HG02884 (cell line): ENCODE results near the gene MMEL1.

ENCODE experiments used
- ATAC-seq: cut with Tn5 transposase; IDR thresholded peaks from one replicate; pipeline ENCODE4 v1.9.1; 2021; ENCODE audit warnings: mild to moderate bottlenecking, moderate library complexity; ENCODE audit not compliant: unreplicated experiment

The MMEL1 gene

DNA sequence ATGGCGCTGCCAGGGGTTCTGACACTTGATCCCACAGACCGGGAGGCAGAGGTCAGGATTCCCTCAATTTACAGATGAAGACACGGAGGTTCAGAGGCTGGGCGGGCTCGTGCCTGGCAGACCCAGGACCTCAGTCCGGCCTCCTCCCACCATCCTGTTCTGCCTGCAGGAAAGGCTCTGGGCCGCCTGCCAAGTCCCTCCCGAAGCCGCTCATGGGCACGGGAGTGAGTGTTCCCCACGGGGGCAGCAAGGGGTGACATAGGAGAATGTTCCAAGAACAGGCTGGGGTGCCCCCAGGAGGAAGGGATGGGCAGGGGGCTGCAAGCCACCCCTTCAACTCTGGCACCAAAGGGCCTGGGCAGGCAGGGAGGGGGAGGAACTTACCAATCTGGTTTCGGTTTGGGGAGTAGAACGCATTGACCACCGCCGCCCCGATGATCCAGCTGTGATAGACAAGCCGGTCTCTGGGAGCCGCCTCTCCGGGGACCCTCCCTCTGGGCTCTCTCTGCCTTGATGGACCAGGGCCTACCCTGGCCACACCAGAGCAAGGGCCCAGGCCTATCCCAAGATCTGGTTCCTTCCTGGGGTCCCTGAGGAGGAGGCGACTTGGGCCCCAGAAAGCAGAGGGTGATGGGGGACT is 38.7 kb downstream of the MMEL1 start:
- ATAC-seq = no peak

DNA sequence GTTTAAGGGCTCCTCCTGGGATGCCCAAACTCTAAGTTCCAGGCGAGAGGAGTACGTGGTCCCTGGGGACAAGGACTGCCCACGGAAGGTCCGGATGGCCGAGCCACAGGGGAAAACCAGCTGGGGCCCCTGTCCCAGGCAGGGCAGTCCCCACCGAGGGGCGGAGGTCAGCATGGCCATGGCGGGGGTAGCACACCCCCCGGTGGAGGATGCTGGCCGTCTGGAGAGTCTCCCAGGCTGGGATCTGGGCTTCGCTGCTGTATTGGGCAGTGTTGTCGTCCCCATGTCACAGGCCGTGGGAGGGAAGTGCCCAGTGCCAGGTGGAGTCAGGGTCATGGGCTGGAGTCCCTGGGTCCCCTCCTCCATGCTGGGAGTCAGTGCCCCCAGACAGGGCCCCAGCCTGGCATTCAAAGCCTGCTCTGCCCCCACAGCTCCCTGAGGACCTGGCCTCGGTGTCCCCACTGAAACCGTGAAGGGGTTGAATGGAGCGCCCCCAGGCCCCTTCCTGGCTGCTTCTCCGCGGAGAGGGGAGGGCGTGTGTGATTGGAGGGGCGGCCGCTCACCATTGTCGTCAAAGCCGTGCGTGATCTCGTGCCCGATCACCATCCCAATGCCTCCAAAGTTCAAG is 39.5 kb downstream of the MMEL1 start:
- ATAC-seq = no peak

DNA sequence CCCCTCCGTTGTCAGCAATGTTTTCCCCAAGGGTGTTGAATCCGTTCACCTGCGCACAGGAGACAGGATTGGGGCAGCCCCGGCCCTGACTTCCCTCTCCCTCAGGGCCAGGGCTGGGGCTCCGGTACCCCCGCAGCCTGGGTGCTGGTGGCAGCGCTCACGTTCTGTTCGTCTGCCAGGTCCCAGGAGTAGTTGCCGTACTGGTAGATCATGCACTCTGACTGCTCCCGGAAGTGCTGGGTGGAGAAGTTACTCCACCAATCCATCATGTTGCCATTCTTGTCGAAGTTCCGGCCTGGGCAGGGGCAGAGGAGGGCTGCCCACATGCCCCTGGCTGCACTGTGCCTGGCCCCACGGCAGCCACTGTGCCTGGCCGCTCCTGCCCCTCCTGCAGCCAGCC is 40.1 kb downstream of the MMEL1 start:
- no peak for ATAC-seq

DNA sequence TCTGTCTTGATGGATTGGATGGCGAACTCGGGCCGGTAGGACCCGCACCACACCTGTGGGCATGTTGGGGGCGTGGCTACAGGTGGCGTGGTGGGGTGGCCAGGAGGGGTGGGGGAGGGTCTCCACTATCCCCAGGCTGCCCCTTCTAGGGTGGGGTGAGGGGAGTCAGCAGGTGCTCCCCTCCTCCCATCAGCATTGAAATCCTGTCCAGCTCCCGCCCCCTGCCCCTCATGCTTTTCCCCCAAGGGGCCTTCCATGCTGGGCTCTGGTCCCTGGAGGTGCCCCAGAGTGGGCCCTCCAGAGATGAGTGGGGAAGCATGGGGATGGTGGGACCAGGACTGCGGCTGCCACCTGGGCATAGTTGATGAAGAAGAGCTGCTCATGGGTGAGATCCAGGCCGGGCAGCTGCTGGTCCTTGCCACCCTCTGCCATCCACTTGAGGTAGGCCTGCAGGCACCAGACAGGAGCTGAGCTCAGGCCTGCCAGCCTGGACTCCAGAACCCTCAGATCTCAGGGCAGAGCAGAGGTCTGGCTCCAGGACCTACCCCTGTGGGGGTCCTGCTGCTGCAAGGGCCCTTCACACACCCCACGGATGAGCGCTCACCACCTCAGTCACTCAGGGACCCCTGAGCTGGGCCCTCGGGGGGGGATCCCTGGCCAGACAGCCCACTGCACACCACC is 41.1 kb downstream of the MMEL1 start:
- ATAC-seq = no peak

DNA sequence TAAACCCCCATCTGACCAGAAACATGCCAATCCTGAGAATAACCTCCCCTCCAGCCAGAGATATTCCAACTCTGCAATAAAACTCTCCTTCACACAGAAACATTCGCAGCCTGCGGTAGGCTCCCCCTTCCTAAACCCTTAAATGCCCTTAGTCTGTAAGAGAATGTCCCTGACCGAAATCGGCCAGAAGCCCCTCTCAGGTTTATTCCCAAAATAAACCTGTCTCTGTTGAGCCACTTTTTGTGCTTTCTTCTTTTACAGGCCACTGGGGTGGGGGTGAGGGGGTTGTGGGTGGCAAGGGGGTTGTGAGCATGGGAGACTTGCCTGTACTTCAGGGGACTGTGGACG is 41.6 kb downstream of the MMEL1 start:
- ATAC-seq = no peak

DNA sequence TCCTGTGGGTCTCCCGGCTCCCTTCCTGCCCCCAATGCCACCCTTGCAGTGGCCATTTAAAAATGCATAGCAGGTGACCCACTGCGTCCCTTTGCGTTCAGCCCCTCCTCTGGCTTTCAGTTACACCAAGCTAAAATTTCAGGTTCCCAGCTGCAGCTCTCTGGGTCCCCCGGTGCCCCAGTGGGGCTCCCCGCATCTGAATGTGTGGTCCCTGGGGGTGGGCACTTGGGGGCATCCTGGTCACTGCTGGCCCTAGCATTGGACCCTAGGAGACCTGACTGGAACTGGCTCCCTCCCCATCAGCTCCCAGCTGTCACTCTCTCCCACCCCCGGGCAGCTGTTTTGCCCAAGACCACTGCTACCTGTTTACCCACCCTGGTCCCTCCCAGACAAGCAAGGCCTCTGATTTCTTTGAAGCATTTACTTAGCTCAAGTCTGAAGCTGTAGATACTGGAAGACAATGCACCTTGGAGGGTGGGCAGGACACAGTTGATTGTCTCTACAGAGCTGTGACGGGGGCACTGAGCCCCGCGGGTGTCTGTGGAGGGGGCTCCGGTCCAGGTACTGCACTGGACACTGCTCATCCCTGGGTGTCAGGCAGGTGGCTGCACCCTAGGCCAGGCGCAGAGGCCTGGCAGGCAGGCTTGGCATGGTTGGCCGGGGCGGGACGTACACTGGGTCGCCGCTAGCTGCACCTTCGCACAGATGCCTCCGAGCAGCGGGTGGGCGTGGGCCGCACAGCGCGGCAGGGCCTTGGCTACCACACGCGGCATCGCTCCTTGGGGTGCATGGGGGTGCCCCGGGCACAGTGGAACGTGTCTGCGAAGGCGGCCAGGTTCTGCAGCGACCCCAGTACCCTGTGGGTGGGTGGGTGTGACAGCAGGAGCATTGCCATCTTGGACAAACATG is 42.3 kb downstream of the MMEL1 start:
- no peak for ATAC-seq

DNA sequence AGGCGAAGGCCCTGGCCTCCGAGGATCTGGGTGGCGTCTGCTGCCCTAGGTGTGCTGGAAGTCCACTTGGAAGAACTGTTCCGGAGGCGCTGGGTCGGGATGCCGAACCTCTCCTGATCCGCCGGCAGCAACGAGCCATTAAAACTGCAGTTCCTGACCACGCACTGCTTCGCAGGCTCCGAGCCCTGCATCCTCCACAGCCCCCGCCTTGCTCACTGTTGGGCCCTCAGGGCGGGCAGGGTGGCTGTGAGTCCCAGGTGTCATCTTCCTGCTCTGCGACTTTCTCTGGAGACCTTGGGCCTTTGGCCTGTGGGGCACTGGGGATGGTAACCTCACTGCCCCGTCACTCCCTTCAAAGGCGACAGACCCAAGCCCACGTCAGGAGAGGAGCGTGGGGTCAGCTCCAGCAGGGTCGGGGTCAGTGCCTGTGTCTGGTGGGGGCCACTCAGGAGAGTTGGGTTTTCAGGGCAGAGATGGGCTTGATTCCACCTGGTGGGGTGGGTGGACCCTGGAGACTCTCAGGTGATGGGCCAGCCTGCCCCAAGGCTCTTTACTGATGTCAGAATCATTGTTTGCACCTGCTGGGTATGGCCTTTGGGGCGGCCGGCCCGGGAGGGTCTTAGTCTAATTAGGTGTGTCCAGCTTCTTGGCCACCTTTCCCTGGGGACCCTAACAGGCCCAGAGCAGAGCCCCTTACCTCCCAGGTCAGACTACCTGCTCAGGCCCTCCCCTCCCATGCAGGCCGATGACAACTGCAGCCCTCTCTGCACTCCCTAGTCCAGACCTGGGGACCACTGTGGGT is 43.2 kb downstream of the MMEL1 start:
- no peak for ATAC-seq

DNA sequence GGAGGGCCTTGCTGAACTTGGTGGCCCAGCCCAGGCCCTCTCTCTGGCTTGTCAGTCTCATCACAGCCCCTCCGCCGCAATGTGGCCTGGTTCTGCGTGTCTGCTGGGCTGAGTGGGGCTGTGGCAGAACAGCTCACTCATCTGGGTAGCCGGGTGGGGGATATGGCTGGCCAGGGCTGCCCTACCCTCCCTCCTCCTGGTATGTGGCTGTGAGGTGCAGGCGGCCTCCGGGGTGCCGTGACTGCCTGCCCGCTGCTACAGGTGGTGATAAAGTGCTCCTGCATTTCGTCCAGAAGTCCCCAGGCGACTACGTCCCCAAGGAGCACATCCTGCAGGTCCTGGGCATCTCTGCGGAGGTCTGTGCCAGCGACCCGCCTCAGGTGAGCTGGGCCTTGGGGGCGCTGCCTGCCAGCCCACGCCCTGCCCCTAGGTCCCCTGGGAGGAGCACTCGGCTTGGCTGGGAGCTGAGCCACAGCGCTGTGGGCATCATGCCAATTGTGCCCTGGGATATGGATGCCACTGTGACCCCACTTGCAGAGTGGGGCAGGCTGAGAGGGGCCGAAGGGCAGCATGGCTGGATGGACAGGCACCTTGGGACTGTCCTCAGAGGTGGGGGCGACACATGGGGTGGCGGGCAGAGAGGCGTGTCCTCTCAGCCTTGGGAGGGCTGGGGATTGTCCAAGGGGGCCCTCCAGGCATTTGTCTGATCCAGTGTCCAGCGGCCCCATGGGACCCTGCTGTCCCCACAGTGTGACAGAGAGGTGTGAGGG is 44.0 kb downstream of the MMEL1 start:
- no peak for ATAC-seq

DNA sequence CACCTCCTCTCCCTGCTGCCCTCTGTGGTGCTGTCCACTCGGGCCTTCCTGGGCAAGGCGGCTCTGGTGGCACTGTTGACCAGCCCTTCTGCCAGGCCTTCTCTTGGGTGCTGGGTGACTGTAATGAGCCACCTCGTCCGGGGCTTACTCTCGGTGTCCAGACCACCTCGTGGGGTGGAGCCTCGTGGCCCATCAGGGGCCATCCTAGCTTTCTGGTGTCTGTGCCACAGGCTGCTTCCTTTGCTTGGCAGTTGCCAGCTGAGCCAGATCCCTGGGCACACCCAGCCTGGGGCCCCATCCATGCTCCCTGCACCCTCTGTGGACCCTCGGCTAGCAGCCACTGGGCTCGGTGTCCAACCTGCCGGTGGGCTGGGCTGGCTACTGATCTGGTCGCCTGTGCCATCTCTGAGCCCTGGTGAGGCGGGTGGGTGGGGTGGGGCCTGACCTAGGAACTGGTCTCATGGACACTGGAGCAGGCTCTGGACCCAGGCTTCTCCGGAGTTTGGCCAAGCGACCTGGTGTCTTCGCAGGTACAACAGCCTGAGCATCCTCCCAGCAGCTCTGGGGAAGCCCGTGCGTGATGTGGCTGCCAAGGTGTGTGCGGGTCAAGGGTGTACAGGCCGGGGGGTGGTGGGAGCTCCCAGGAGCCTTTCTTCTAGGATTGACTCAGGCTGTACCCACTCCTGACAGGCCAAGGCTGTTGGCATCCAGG is 44.8 kb downstream of the MMEL1 start:
- no peak for ATAC-seq

DNA sequence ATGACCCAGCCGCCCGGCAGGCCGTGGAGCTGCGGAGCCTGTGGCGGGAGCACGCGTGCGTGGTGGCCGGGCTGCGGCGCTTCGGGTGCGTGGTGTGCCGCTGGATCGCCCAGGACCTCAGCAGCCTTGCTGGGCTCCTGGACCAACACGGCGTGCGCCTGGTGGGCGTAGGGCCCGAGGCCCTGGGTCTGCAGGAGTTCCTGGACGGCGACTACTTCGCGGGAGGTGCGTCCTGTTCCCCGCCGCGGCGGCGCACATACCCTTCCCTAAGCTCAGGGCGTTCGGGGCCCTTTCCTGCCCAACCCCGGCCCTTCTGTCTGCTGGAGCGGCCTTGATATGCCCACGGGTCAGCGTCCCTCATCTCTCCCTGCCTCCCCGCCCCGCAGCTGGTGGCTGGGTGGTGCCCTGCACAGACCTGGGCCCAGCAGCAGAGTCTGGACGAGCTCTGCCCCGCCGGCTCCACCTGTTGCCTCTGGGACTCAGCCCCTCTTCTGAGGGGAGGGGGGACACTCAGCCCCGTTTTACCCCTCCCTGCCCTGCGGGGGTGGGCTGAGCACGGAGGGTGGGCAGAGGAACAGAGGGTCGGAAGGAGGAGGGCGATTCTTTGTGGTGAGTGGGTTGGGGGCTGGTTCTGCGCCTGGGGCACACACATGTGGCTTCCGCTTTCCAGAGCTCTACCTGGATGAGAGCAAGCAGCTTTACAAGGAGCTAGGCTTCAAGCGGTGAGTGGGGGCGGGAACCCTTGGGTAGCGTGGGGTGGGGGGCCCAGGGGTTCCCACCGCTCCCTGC is 45.6 kb downstream of the MMEL1 start:
- ATAC-seq = peak; percentile 2

DNA sequence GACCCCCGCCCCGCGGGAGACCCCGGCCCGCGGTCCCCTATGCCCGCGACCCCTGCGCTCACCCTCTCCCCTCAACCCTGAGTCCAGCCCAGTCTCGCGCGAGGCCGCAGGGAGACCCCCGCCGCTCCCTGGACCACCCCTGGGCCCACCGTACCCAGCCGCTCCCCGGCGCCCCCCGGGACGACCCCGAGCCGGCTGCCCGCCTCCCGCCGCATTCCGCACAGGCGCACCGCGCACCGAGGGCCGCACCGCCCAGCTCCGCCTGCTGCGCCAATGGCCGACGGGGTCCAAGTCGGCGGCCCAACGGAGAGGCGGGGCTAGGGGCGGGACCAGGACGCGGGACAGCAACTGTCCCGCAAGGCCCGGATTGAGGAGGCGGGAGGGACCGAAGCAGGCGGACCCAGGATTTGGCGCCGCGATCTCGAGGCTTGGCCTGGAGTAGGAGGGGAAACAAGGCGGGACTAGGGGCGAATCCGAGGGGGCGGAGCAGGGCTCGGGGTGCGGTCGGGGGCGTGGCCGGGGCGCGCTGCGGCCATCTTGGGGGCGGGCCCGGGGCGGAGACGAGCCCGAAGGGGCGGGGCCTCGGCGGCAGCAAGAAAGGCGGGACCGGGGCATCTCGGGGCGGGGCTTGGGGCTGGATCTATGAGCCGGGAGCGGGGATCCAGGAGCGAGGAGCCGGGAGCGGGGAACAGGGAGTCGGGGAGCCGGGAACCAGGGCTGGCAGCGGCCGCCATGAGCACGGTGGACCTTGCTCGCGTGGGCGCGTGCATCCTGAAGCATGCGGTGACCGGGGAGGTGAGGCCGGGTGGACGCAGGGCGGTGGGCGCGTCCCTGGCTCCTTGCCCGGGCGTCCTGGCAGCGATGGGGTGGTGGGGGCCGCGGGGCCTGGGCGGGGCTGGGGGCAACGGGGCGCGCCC is 46.4 kb downstream of the MMEL1 start, which contains the start of gene PRXL2B:
PRXL2B (plus strand) TSS at position 624 of the 917 bp plus-strand sequence; CDS start at position 733, 109 bp downstream.
- peak; percentile 52 for ATAC-seq

DNA sequence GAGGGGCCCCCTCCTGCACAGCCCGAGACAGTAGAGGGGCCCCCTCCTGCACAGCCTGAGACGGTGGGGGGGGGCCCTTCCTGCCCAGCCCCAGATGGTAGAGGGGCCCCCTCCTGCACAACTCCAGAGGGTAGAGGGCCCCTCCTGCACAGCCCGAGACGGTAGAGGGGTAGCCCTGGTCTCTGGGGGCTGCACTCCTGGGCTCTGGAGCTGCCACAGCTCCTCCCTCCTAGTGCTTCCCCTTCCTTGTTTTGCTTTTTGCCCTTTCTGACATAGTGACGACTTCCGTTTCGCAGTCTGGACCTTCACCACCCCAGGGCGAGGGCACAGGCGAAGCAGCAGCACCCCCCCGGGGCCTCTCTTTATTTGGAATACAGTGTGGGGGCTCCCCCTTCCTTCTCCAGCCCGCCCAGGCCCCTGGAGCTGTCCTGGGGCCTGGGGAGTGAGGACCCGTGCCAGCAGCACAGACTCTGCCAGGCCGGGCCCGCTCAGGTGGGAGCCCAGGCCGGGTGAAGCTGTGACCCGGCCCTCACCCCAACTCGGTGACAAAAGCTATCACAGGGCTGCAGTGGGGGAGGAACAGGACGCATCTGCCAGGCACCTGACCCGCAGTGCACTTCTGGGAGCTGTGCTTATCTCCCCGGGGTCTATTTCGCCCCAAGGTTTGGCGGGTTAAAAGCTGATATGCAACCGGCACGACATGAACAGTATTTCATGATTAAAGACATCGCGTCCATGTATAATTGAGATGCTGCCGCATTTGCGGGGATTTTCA is 47.3 kb downstream of the MMEL1 start:
- ATAC-seq = no peak

DNA sequence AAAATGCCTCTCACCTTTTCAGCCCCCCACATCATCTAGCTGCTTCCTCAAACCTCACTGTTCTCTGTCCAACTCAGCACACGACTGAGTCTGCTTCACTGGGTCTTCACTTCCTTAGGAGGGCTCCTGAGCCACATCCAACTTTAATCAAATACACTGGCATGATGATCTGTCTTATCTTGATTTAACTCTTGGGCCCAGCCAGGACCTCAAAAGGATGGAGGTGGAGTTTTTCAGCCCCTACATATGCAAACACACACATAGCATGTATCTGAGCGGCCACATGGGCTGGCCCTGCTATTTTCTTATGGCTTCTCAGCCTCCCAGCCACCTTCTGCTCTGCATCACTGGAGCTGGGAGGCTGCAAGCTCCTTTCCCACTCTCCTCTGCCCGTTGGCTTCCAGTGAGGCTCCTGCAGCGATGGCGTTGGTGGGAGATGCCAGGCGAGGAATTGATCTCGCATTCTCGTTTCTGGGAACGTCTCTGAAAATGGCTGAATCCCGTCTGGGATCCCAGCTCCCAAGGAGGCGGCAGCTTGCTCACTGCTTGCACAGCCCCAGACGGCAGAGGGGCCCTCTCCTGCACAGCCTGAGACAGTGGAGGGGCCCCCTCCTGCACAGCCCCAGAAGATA is 48.0 kb downstream of the MMEL1 start:
- no peak for ATAC-seq

DNA sequence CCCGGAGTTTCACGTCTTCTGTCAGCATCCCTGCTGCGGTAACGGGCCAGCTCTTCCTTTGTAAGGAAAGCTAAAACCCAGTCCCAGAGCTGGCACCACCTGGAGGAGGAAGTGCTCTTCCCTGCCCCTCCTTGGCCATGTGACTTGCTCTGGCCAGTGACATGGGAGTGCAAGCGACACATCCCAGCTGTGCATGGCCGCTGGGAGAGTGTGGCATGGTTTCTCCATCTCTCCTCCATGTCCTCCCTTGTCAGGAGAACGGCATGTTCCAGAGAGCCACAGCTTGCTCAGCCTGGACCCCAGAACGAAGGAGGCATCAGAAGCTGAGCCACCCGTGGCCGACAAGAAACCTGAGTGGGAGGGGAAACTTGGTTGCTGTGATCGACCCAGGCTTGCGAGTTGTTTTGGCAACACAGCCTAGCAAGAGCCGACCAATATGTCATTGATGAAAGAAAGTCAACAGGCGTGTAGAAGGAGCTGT is 48.9 kb downstream of the MMEL1 start:
- no peak for ATAC-seq

DNA sequence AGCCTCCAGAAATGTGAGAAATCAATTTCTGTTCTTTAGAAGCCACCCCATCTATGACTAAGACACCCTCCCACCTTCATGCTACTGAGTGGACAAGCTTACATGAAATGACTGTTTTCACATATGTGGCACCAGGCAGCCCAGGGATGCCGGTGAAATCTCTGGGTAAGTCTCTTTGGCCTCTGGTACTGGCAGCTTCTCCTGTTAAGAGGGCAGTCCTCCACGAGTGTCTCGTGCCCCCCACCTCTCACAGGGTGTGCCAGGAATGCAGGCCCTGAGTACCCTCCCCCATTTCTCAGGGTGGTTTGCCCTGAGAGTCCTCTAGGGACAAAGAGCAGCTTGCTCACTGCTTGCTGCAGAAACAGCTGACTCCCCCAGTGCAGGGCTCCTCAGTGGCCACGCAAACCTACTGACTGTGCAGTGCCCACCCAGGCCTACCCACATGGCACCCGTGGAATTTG is 49.5 kb downstream of the MMEL1 start:
- ATAC-seq = no peak

DNA sequence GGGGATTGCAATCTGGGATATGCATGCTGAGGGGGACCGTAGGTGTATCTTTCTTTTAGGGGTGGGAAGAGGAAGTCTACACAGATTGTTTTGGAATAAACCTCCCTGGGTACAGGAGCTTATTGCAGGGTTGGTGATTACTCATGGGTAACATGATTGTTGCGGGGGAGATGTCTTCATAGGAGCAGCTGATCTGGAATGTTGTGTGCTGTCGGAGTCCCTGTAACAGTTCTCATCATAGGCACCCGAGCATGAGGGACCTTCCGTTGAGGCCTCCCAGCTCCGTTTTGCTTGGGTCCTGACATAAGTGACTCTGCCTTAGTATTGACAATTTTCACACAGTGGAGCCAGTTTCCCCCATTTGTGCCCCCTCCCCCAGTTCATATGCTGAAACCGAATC is 50.4 kb downstream of the MMEL1 start:
- ATAC-seq = no peak
